Skeletal muscle satellite cell (primary cell): ENCODE data around the gene FOXG1.

Experiments used
- H3K27me3 ChIP-seq: 2 replicates; pipeline ENCODE4 v1.7.0; 2013; ENCODE audit warnings: low read length; ENCODE audit not compliant: control insufficient read depth, insufficient read depth
- H3K36me3 ChIP-seq: 2 replicates; pipeline ENCODE4 v1.7.0; 2013; ENCODE audit warnings: mild to moderate bottlenecking, control low read depth, low read length; ENCODE audit not compliant: insufficient read depth
- H3K4me1 ChIP-seq: 2 replicates; pipeline ENCODE4 v1.7.0; 2013; ENCODE audit warnings: low read length; ENCODE audit not compliant: control insufficient read depth, insufficient read depth
- H3K4me2 ChIP-seq: 2 replicates; pipeline ENCODE4 v1.7.0; 2013; ENCODE audit warnings: mild to moderate bottlenecking, low read length
- H3K4me3 ChIP-seq: 2 replicates; pipeline ENCODE4 v1.7.0; 2013; ENCODE audit warnings: low read length
- H3K9ac ChIP-seq: 2 replicates; pipeline ENCODE4 v1.7.0; 2013; ENCODE audit warnings: mild to moderate bottlenecking, low read depth, low read length, moderate library complexity
- H3K9me3 ChIP-seq: replicated peaks from 2 replicates; pipeline ENCODE4 v1.7.0; 2013; ENCODE audit warnings: mild to moderate bottlenecking, control low read depth, low read length

Gene FOXG1

GRCh38 chr14:28756269-28756883, 10.2 kb upstream of the FOXG1 start:
- H3K9ac ChIP-seq, result no peak overlapping the region
- H3K4me1 ChIP-seq, result peaks cover 11% of the 10 kb centered on the region
- no peak overlapping the region for H3K4me2 ChIP-seq
- no peak overlapping the region for H3K4me3 ChIP-seq
- H3K27me3 ChIP-seq, result peaks cover 70% of the 10 kb centered on the region
- H3K36me3 ChIP-seq, result no peaks in the 10 kb centered on the region
- no peaks in the 10 kb centered on the region for H3K9me3 ChIP-seq

- peaks cover 76% of the 10 kb centered on the region for H3K27me3 ChIP-seq
- H3K4me3 ChIP-seq, result peak overlapping the region; percentile 47
- H3K4me1 ChIP-seq, result peaks cover 11% of the 10 kb centered on the region
Measured at GRCh38 chr14:28756884-28757570, 9.6 kb upstream of the FOXG1 start.

GRCh38 chr14:28757786-28758185, 8.8 kb upstream of the FOXG1 start:
- Histone ChIP-seq H3K9ac (no peak overlapping the region), H3K27me3 (peaks cover 84% of the 10 kb centered on the region), H3K4me2 (no peak overlapping the region), H3K4me1 (peaks cover 11% of the 10 kb centered on the region), H3K9me3 (no peaks in the 10 kb centered on the region), H3K4me3 (no peak overlapping the region), H3K36me3 (no peaks in the 10 kb centered on the region)

More at GRCh38 chr14:28756884-28757570, 9.6 kb upstream of the FOXG1 start:
- no peaks in the 10 kb centered on the region for H3K9me3 ChIP-seq
- H3K9ac ChIP-seq, result no peak overlapping the region
- peak overlapping the region; percentile 77 for H3K4me2 ChIP-seq
- H3K36me3 ChIP-seq, result no peaks in the 10 kb centered on the region

GRCh38 chr14:28758253-28758884, 8.2 kb upstream of the FOXG1 start:
- no peak overlapping the region for H3K4me3 ChIP-seq
- peaks cover 90% of the 10 kb centered on the region for H3K27me3 ChIP-seq

GRCh38 chr14:28758885-28759652, 7.5 kb upstream of the FOXG1 start:
- Histone ChIP-seq H3K4me2 (peak overlapping the region; percentile 71), H3K36me3 (no peaks in the 10 kb centered on the region), H3K4me1 (peaks cover 11% of the 10 kb centered on the region), H3K4me3 (peak overlapping the region; percentile 49), H3K9ac (no peak overlapping the region), H3K27me3 (peaks cover 97% of the 10 kb centered on the region), H3K9me3 (no peaks in the 10 kb centered on the region)

More at GRCh38 chr14:28758253-28758884, 8.2 kb upstream of the FOXG1 start:
- Histone ChIP-seq H3K4me2 (no peak overlapping the region), H3K9me3 (no peaks in the 10 kb centered on the region), H3K9ac (no peak overlapping the region), H3K4me1 (peaks cover 11% of the 10 kb centered on the region), H3K36me3 (no peaks in the 10 kb centered on the region)

GRCh38 chr14:28759653-28760313, 6.8 kb upstream of the FOXG1 start:
- Histone ChIP-seq H3K4me1 (peaks cover 11% of the 10 kb centered on the region), H3K4me2 (peak overlapping the region; percentile 71), H3K4me3 (peak overlapping the region; percentile 49), H3K27me3 (peaks cover 98% of the 10 kb centered on the region), H3K9me3 (no peaks in the 10 kb centered on the region), H3K36me3 (no peaks in the 10 kb centered on the region), H3K9ac (no peak overlapping the region)

- H3K4me2 ChIP-seq, result no peak overlapping the region
- peaks cover 8% of the 10 kb centered on the region for H3K4me1 ChIP-seq
- no peak overlapping the region for H3K4me3 ChIP-seq
- no peaks in the 10 kb centered on the region for H3K36me3 ChIP-seq
- H3K9ac ChIP-seq, result no peak overlapping the region
- H3K27me3 ChIP-seq, result peaks cover 98% of the 10 kb centered on the region
- H3K9me3 ChIP-seq, result no peaks in the 10 kb centered on the region
Measured at GRCh38 chr14:28760431-28760996, 6.1 kb upstream of the FOXG1 start.

GRCh38 chr14:28761438-28762291, 4.9 kb upstream of the FOXG1 start:
- Histone ChIP-seq H3K4me2 (no peak overlapping the region), H3K4me1 (peaks cover 14% of the 10 kb centered on the region), H3K4me3 (no peak overlapping the region), H3K27me3 (peaks cover 95% of the 10 kb centered on the region), H3K36me3 (no peaks in the 10 kb centered on the region), H3K9me3 (no peaks in the 10 kb centered on the region), H3K9ac (no peak overlapping the region)

- Histone ChIP-seq H3K9ac (no peak overlapping the region), H3K27me3 (peaks cover 88% of the 10 kb centered on the region), H3K4me3 (no peak overlapping the region), H3K9me3 (no peaks in the 10 kb centered on the region), H3K4me2 (no peak overlapping the region), H3K36me3 (no peaks in the 10 kb centered on the region), H3K4me1 (peaks cover 14% of the 10 kb centered on the region)
Measured at GRCh38 chr14:28762303-28762954, 4.2 kb upstream of the FOXG1 start.

GRCh38 chr14:28762955-28763326, 3.6 kb upstream of the FOXG1 start:
- Histone ChIP-seq H3K27me3 (peaks cover 86% of the 10 kb centered on the region), H3K4me3 (no peak overlapping the region), H3K4me2 (no peak overlapping the region)

More at GRCh38 chr14:28762955-28763326, 3.6 kb upstream of the FOXG1 start:
- H3K4me1 ChIP-seq, result peaks cover 14% of the 10 kb centered on the region
- H3K9me3 ChIP-seq, result peaks cover 3% of the 10 kb centered on the region
- H3K9ac ChIP-seq, result no peak overlapping the region
- no peaks in the 10 kb centered on the region for H3K36me3 ChIP-seq
